ENCODE data around the gene CCNI. TPM values are rescaled to one million over a fixed set of nuclear protein-coding genes. Genes with fewer than 3 reads are reported as not detected.

The CCNI gene
- polyA plus RNA-seq, 1 of the 3 experiments (the other 2 are of a cell fraction), result 56.8 TPM

- H3K27me3 ChIP-seq (ENCODE audit: insufficient read depth), result no peaks in the 10 kb centered on the region
- no peak overlapping the region for H2AFZ ChIP-seq (ENCODE audit: low read depth)
- H3K9me3 ChIP-seq, result no peaks in the 10 kb centered on the region
- TF ChIP-seq IRF3 (IDR thresholded peaks at IDR 0.05; ENCODE audit: low read depth, low read length) (no peak), CHD2 (IDR thresholded peaks at IDR 0.05; ENCODE audit: low read length, partially characterized antibody) (no peak), TEAD4 (IDR thresholded peaks at IDR 0.05; ENCODE audit: borderline replicate concordance, insufficient read depth) (no peak), REST (IDR thresholded peaks at IDR 0.05; ENCODE audit: low read depth, low read length) (no peak), USF1 (IDR thresholded peaks at IDR 0.05; ENCODE audit: borderline replicate concordance, low read depth) (no peak), NRF1 (IDR thresholded peaks at IDR 0.05; ENCODE audit: low read depth, low read length) (no peak), TAF1 (IDR thresholded peaks at IDR 0.05; ENCODE audit: borderline replicate concordance, low read depth, low read length) (no peak), PBX3 (IDR thresholded peaks at IDR 0.05) (no peak), RAD21 (IDR thresholded peaks at IDR 0.05; ENCODE audit: low read length) (no peak), RFX5 (IDR thresholded peaks at IDR 0.05; ENCODE audit: low read length) (no peak), ZBTB33 (IDR thresholded peaks at IDR 0.05; ENCODE audit: borderline replicate concordance, low read depth) (no peak), SIN3A (IDR thresholded peaks at IDR 0.05; ENCODE audit: borderline replicate concordance, low read depth, low read length) (no peak), JUND (IDR thresholded peaks at IDR 0.05) (no peak), FOXJ3 (CRISPR knock-in tag; IDR thresholded peaks at IDR 0.05) (no peak), EZH2phosphoT487 (IDR thresholded peaks at IDR 0.05; ENCODE audit: borderline replicate concordance, low read depth) (no peak), RCOR1 (IDR thresholded peaks at IDR 0.05; ENCODE audit: low read length) (no peak), FOXM1 (IDR thresholded peaks at IDR 0.05; ENCODE audit: low read depth) (no peak), TCF12 (IDR thresholded peaks at IDR 0.05) (no peak)
- ChIA-PET CTCF (interaction anchor here (1.0 kb wide), 1 partner anchor 492 kb away, joined by 3 read pairs; no protein-coding TSS in a partner anchor), POLR2A (no interaction called here)
- no peaks in the 10 kb centered on the region for H3K9me2 ChIP-seq
- no peak overlapping the region for H3K9ac ChIP-seq
- no peaks in the 10 kb centered on the region; the same call in 1 of the 2 replicates for H4K20me1 ChIP-seq (ENCODE audit: insufficient read depth)
- peaks cover 64 to 65% of the 10 kb centered on the region in 2 experiments for H3K36me3 ChIP-seq (replicated peaks in 1 of 2; ENCODE audit: control insufficient read depth in 1 of 2, insufficient read depth in 2 of 2, low read length in 1 of 2)
- H3K4me2 ChIP-seq, result 0 out of 2 replicates have a peak overlapping the region, but pooled peaks have one; percentile 67
- peak overlapping the region in 1 of 2 experiments; percentile 92; a peak in 3 of 4 replicates for H3K27ac ChIP-seq (ENCODE audit: low read depth in 2 of 2, low read length in 1 of 2)
- peaks cover 40% of the 10 kb centered on the region; the same call in 1 of the 2 replicates for H3K79me2 ChIP-seq (ENCODE audit: insufficient read depth)
- no peak overlapping the region for H3K4me3 ChIP-seq (ENCODE audit: low read depth in 2 of 2, low read length in 1 of 2)
- H3F3A ChIP-seq (replicated peaks; ENCODE audit: insufficient read depth), result peaks cover 47% of the 10 kb centered on the region
- no peak for DNase-seq
- peaks cover 11 to 53% of the 10 kb centered on the region in 2 experiments for H3K4me1 ChIP-seq (ENCODE audit: control insufficient read depth in 1 of 2, insufficient read depth in 2 of 2, low read depth in 1 of 2, low read length in 1 of 2)
Measured at GRCh38 chr4:77003400-77003799, 72.4 kb downstream of the CCNI start.

All from SK-N-SH (cell line).